MCF 10A (cell line): ENCODE measurements around the gene CDHR3. TPM values are rescaled to one million over a fixed set of nuclear protein-coding genes. Genes with fewer than 3 reads are reported as not detected.

Experiments
- BruUV-seq: library from RNA; stranded (reverse); fragments of 400-500 nt; replicated peaks from 2 replicates; lab custom pipeline; 2021; lab: Mats Ljungman, UMichigan
- CTCF ChIA-PET: fragments of 300-600 bp; sonication (Branson Sonifier 250); formaldehyde crosslinking; extraction: SDS; loops from one replicate; lab custom pipeline; 2021; ENCODE audit warnings: antibody characterized with exemption, inconsistent platforms; lab: Yijun Ruan, JAX
- POLR2A ChIA-PET: fragments of 300-600, 350-650 bp; sonication (Branson Sonifier 250); formaldehyde crosslinking; extraction: SDS; loops from one replicate; lab custom pipeline; 2020; ENCODE audit warnings: antibody characterized with exemption, inconsistent platforms; lab: Yijun Ruan, JAX
- DNase-seq: peaks from one replicate; pipeline ENCODE4 v3.0.0-alpha.2; 2018; ENCODE audit not compliant: unreplicated experiment
- H3K27ac Mint-ChIP-seq: one replicate; pipeline ENCODE4 v1.8.0; 2022; ENCODE audit warnings: mild to moderate bottlenecking, low read depth, mixed read lengths; ENCODE audit not compliant: unreplicated experiment
- H3K27me3 Mint-ChIP-seq: one replicate; pipeline ENCODE4 v1.8.0; 2022; ENCODE audit warnings: mixed read lengths; ENCODE audit not compliant: insufficient read depth, unreplicated experiment
- H3K36me3 Mint-ChIP-seq: one replicate; pipeline ENCODE4 v1.8.0; 2022; ENCODE audit warnings: mild to moderate bottlenecking, moderate library complexity, mixed read lengths; ENCODE audit not compliant: insufficient read depth, unreplicated experiment
- H3K4me1 Mint-ChIP-seq: one replicate; pipeline ENCODE4 v1.8.0; 2022; ENCODE audit warnings: mixed read lengths; ENCODE audit not compliant: insufficient read depth, unreplicated experiment
- H3K4me3 Mint-ChIP-seq: one replicate; pipeline ENCODE4 v1.8.0; 2022; ENCODE audit warnings: mild to moderate bottlenecking, moderate library complexity, mixed read lengths; ENCODE audit not compliant: unreplicated experiment
- H3K9me3 Mint-ChIP-seq: one replicate; pipeline ENCODE4 v1.8.0; 2022; ENCODE audit warnings: mixed read lengths; ENCODE audit not compliant: unreplicated experiment
- intact Hi-C: fragments of 100-400 bp; cut with micrococcal nuclease; formaldehyde crosslinking; loops from 2 replicates; pipeline ENCODE4 v1.14.1; 2022
- total RNA-seq: library from RNA; stranded (reverse); gene quantifications from 2 replicates; pipeline ENCODE4 v1.2.3, GENCODE V29; 2022
- TF ChIP-seq, protein P1 (sequence below): fragments of 200-600 bp; IDR thresholded peaks from one replicate; pipeline ENCODE4 v1.8.0; 2022; ENCODE audit warnings: antibody characterized with exemption, mild to moderate bottlenecking; ENCODE audit not compliant: unreplicated experiment

Gene CDHR3
- total RNA-seq, 1 experiment from 2014 or later = 0.19 TPM

DNA sequence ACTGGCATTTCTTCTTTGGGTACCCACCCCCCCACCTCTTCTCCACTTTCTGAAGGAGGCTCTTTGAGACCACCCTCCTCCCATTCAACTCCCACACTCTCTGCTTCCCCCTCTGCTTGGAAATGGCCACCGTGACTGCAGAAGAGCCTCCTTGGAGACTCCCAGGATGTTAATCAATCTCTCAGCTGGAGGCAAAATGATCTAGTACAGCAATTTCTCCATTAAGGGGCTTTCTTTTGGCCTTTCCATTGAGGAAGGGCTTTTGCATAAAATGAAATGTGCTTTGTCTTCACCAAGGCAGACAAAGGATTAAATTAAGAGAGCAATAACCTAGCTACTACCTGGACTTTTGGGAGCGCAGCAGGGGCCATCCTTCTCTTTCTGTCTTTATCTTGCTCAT lies 26.1 kb downstream of the CDHR3 start:
- no TSS peak for BruUV-seq
- ChIA-PET CTCF (interaction anchor here (0.7 to 1.6 kb wide), 4 partner anchors 10 to 176 kb away, joined by 3 to 5 read pairs (median 4); no protein-coding TSS in a partner anchor), POLR2A (no interaction called here)
- Mint-ChIP-seq H3K27ac (no peak overlapping the region), H3K27me3 (peaks cover 54% of the 10 kb centered on the region), H3K36me3 (no peaks in the 10 kb centered on the region), H3K9me3 (no peaks in the 10 kb centered on the region), H3K4me3 (no peak overlapping the region), H3K4me1 (no peaks in the 10 kb centered on the region)
- TF ChIP-seq, protein P1, sequence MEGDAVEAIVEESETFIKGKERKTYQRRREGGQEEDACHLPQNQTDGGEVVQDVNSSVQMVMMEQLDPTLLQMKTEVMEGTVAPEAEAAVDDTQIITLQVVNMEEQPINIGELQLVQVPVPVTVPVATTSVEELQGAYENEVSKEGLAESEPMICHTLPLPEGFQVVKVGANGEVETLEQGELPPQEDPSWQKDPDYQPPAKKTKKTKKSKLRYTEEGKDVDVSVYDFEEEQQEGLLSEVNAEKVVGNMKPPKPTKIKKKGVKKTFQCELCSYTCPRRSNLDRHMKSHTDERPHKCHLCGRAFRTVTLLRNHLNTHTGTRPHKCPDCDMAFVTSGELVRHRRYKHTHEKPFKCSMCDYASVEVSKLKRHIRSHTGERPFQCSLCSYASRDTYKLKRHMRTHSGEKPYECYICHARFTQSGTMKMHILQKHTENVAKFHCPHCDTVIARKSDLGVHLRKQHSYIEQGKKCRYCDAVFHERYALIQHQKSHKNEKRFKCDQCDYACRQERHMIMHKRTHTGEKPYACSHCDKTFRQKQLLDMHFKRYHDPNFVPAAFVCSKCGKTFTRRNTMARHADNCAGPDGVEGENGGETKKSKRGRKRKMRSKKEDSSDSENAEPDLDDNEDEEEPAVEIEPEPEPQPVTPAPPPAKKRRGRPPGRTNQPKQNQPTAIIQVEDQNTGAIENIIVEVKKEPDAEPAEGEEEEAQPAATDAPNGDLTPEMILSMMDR = no peak
- intact Hi-C loops = no loop called here
- DNase-seq = no peak

DNA sequence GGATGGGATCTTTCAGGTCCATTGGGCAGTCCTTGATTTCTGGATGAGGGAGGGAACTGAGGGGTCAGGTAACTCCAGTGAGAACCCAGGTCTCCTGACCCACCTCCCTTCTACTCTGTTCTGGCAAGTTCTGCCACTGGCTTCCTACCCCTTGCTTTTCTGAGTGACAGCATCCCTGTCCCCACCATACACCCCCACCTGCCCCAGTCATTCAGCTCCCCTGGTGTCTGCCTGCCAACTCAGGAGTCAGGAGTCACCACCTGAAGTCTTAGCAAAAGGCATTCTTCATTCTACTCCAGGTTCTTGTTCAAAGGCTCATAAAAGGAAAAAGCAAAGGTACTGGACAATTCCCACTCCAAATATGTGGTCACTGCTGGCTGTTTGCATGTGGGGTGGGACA lies 26.6 kb downstream of the CDHR3 start:
- CTCF ChIA-PET = interaction anchor here (0.7 to 1.6 kb wide), 3 partner anchors 9 to 175 kb away, joined by 3 to 4 read pairs (median 3); no protein-coding TSS in a partner anchor
- POLR2A ChIA-PET = no interaction called here
- intact Hi-C loops = no loop called here
- Mint-ChIP-seq H3K27ac (no peak overlapping the region), H3K9me3 (no peaks in the 10 kb centered on the region), H3K27me3 (peaks cover 54% of the 10 kb centered on the region), H3K36me3 (no peaks in the 10 kb centered on the region), H3K4me3 (no peak overlapping the region), H3K4me1 (no peaks in the 10 kb centered on the region)
- no TSS peak for BruUV-seq
- TF ChIP-seq, protein P1 = no peak
- no peak for DNase-seq

DNA sequence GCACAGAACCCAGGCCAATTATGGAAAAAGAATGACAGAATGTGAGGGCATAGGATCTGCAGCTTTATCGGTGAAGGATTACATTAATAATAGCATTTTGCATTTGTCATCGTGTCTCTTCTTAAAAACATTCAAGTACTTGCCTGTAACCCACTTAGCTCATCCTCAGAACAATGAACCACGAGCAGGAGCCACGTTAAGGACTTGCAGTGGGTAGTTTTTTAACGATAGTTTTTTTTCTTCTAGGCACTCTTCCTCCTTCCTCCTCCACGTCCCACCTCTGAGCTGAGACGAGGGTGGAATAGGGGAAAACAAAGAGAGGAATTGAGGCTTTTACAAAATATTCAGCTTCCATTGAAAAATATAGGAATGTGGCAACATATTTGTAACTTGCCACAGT lies 27.1 kb downstream of the CDHR3 start:
- H3K27me3 Mint-ChIP-seq = peaks cover 58% of the 10 kb centered on the region

DNA sequence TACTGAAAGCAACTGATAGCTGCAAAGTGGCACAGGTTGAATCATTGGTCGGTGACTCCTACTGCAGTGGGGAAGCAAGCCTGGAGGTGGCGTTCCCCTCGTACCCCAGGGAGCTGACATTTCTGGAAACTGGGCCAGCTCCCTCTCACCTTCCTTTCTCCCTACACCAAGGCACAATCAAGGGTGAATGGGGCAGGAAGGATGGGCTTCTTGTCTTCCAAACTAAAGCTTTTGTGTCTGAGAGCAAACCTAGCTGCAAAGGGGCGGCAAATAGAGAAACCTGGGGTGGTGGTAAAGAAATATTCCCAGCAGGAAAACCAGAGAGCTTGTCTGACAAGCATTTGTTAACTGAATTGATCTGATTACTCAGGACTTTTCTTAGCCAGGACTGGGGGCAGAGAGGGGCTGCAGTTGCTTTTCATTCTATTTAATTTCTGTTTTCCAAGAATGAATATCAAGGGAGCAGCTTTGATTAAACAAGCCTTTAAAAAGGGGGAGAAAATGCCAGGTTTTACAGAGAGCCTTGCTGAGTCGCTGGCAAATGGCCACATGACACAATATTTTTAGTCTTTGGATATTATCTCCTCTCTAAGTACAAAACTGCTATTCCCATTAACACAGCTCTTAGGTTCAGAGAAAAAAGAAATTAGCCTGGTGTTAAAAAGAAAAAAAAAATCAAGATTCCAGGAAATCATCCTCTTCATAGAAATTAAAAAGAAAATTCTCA lies 27.8 kb downstream of the CDHR3 start:
- Mint-ChIP-seq H3K9me3 (no peaks in the 10 kb centered on the region), H3K27ac (no peak overlapping the region), H3K36me3 (no peaks in the 10 kb centered on the region), H3K4me3 (no peak overlapping the region), H3K4me1 (no peaks in the 10 kb centered on the region), H3K27me3 (peaks cover 64% of the 10 kb centered on the region)
- BruUV-seq = no TSS peak
- intact Hi-C loops = no loop called here
- no peak for DNase-seq
- ChIA-PET CTCF (interaction anchor here (0.6 to 1.1 kb wide), 5 partner anchors 8 to 221 kb away, joined by 3 to 5 read pairs (median 3); no protein-coding TSS in a partner anchor), POLR2A (no interaction called here)
- TF ChIP-seq, protein P1 = no peak

More for the DNA sequence above, 27.1 kb downstream of the CDHR3 start:
- TF ChIP-seq, protein P1 = no peak
- no TSS peak for BruUV-seq
- DNase-seq = no peak
- Mint-ChIP-seq H3K4me3 (no peak overlapping the region), H3K27ac (no peak overlapping the region), H3K9me3 (no peaks in the 10 kb centered on the region), H3K4me1 (no peaks in the 10 kb centered on the region), H3K36me3 (no peaks in the 10 kb centered on the region)
- POLR2A ChIA-PET = no interaction called here
- intact Hi-C loops = no loop called here
- CTCF ChIA-PET = interaction anchor here (0.7 to 1.1 kb wide), 3 partner anchors 26 to 220 kb away, joined by 3 read pairs; no protein-coding TSS in a partner anchor
